BLaER1 (cell line): ENCODE data around the gene ATP2A2.
"Not testable (repeated sequence)": the region's sequence is repeated elsewhere in the genome, so short reads cannot be mapped to it uniquely, and the experiment has no call there.

Source experiments
- H3K27ac ChIP-seq: shearing (Covaris generic); formaldehyde crosslinking; 2 replicates; pipeline ENCODE4 v1.8.1; 2022
- H3K27me3 ChIP-seq: shearing (Covaris generic); formaldehyde crosslinking; 2 replicates; pipeline ENCODE4 v1.8.1; 2022
- H3K36me3 ChIP-seq: shearing (Covaris generic); formaldehyde crosslinking; 2 replicates; pipeline ENCODE4 v1.8.1; 2022
- H3K4me1 ChIP-seq: shearing (Covaris generic); formaldehyde crosslinking; 2 replicates; pipeline ENCODE4 v1.8.1; 2022
- H3K4me2 ChIP-seq: shearing (Covaris generic); formaldehyde crosslinking; 2 replicates; pipeline ENCODE4 v1.8.1; 2022
- H3K4me3 ChIP-seq: shearing (Covaris generic); formaldehyde crosslinking; 2 replicates; pipeline ENCODE4 v1.8.1; 2022
- H3K9ac ChIP-seq: shearing (Covaris generic); formaldehyde crosslinking; 2 replicates; pipeline ENCODE4 v1.8.1; 2022
- H3K9me3 ChIP-seq: shearing (Covaris generic); formaldehyde crosslinking; 2 replicates; pipeline ENCODE4 v1.8.1; 2022
- H4K20me1 ChIP-seq: shearing (Covaris generic); formaldehyde crosslinking; 2 replicates; pipeline ENCODE4 v1.8.1; 2022
- Cebpa-rat ChIP-seq: shearing (Covaris generic); IDR thresholded peaks from 2 replicates; pipeline ENCODE4 v1.8.1; 2022

The ATP2A2 gene

DNA sequence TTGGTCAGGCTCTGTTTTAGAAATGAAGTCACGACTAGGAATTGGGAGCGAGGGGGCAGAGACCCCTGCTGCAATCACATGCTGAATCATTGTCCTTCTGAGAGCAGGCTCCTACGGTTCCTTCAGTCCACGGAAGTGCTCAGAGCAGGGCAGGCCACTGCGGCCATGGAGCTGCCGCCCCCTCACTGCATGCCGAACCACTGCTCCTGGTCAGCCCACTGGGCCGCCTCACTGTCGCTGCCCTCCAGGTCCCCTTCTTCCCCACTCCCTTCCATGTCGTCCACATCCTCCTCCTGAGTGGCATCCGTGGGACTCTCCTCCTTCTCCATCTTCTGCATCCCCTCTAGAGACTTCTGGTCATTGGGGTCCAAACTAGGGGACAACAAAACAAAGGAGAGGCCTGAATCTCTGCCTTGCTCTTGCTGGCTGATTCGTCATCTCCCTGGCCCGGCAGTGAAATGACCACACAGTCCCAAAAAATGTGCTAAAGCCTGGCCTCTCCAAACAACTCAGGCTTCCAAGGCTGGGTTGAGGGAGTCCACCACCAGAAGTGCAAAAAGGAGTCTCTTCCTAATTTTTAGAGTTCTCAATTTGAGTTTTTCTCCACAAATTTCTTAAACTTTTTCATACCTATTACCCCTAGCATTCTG is 93.0 kb downstream of the ATP2A2 start:
- Histone ChIP-seq H3K4me3 (no peak overlapping the region), H3K4me1 (peaks cover 49% of the 10 kb centered on the region), H3K9me3 (no peaks in the 10 kb centered on the region), H3K9ac (0 out of 2 replicates have a peak overlapping the region, but pooled peaks have one; percentile 39), H3K36me3 (peaks cover 90% of the 10 kb centered on the region), H3K4me2 (no peak overlapping the region), H3K27ac (no peak overlapping the region), H3K27me3 (no peaks in the 10 kb centered on the region), H4K20me1 (peaks cover 36% of the 10 kb centered on the region)
- no peak for TF ChIP-seq Cebpa-rat

- H3K9ac ChIP-seq, H3K4me1 ChIP-seq, H3K4me2 ChIP-seq, H3K9me3 ChIP-seq, H3K27ac ChIP-seq, H3K4me3 ChIP-seq, H3K27me3 ChIP-seq: not testable (repeated sequence)
- Histone ChIP-seq H4K20me1 (peaks cover 11% of the 10 kb centered on the region), H3K36me3 (peaks cover 99% of the 10 kb centered on the region)
Measured at GRCh38 chr12:110378131-110378790, 97.2 kb downstream of the ATP2A2 start.

- H3K36me3 ChIP-seq, result peaks cover 99% of the 10 kb centered on the region
- no peaks in the 10 kb centered on the region for H3K27me3 ChIP-seq
- 0 out of 2 replicates have a peak, but pooled peaks cover 3% of the 10 kb centered on the region for H4K20me1 ChIP-seq
- no peak overlapping the region for H3K9ac ChIP-seq
- H3K4me3 ChIP-seq, result no peak overlapping the region
- no peak overlapping the region for H3K4me2 ChIP-seq
- no peak overlapping the region for H3K27ac ChIP-seq
- no peaks in the 10 kb centered on the region for H3K9me3 ChIP-seq
- no peak for TF ChIP-seq Cebpa-rat
- H3K4me1 ChIP-seq, result no peaks in the 10 kb centered on the region
Measured at GRCh38 chr12:110379197-110379596, 98.2 kb downstream of the ATP2A2 start.

- Histone ChIP-seq H3K9ac (no peak overlapping the region), H3K4me2 (no peak overlapping the region), H3K4me1 (no peaks in the 10 kb centered on the region), H3K9me3 (no peaks in the 10 kb centered on the region), H3K4me3 (no peak overlapping the region), H3K36me3 (peaks cover 99% of the 10 kb centered on the region), H4K20me1 (no peaks in the 10 kb centered on the region), H3K27me3 (no peaks in the 10 kb centered on the region), H3K27ac (no peak overlapping the region)
- no peak for TF ChIP-seq Cebpa-rat
Measured at GRCh38 chr12:110379631-110380030, 98.6 kb downstream of the ATP2A2 start.

DNA sequence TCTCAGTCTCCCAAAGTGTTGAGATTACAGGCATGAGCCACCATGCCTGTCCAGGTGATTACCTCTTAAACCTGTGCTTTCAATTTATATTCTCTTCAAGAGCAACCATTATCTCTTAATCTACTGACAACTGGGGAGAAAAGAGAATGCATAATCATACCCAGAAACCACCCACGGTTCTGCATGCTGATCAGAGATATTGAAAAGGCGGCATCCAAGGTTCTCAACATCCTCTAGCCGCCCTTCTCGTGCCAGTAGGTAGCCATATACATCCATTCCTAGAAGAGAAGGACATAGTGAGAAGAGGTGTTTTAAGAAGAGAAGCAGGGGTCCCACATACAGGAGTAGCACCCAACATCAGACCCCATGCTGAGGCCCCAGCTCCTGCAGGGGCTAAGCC is 101.6 kb downstream of the ATP2A2 start:
- H3K4me3 ChIP-seq, result no peak overlapping the region
- no peaks in the 10 kb centered on the region for H3K4me1 ChIP-seq
- TF ChIP-seq Cebpa-rat, result no peak
- no peaks in the 10 kb centered on the region for H3K27me3 ChIP-seq
- no peak overlapping the region for H3K4me2 ChIP-seq
- no peak overlapping the region for H3K9ac ChIP-seq
- peaks cover 5% of the 10 kb centered on the region; the same call in 1 of the 2 replicates for H4K20me1 ChIP-seq
- H3K36me3 ChIP-seq, result peaks cover 99% of the 10 kb centered on the region
- H3K9me3 ChIP-seq, result no peaks in the 10 kb centered on the region
- H3K27ac ChIP-seq, result no peak overlapping the region
